BLaER1 treated with 17β-estradiol and CSF1 and Interleukin-3, amounts not matched to agents 10 nM and 100 nM (cell line): ENCODE measurements around the gene GABBR2.

Experiments used
- H3K27ac ChIP-seq, 11 experiments: shearing (Covaris generic); formaldehyde crosslinking; 2 replicates each; pipeline ENCODE4 v1.8.1; 2022
- H3K27me3 ChIP-seq, 11 experiments: shearing (Covaris generic); formaldehyde crosslinking; 2 replicates each; pipeline ENCODE4 v1.8.1; 2022
- H3K36me3 ChIP-seq, 11 experiments: shearing (Covaris generic); formaldehyde crosslinking; 2 replicates each; pipeline ENCODE4 v1.8.1; 2022
- H3K4me1 ChIP-seq, 10 experiments: shearing (Covaris generic); formaldehyde crosslinking; 2 replicates each; pipeline ENCODE4 v1.8.1; 2022
- H3K4me2 ChIP-seq, 11 experiments: shearing (Covaris generic); formaldehyde crosslinking; 2 replicates each; pipeline ENCODE4 v1.8.1; 2022
- H3K4me3 ChIP-seq, 10 experiments: shearing (Covaris generic); formaldehyde crosslinking; 2 replicates each; pipeline ENCODE4 v1.8.1; 2022
- H3K9ac ChIP-seq, 11 experiments: shearing (Covaris generic); formaldehyde crosslinking; 2 replicates each; pipeline ENCODE4 v1.8.1; 2022
- H3K9me3 ChIP-seq, 11 experiments: shearing (Covaris generic); formaldehyde crosslinking; replicated peaks in 1 of 11; 2 replicates each; pipeline ENCODE4 v1.8.1; 2022
- H4K20me1 ChIP-seq, 11 experiments: shearing (Covaris generic); formaldehyde crosslinking; 2 replicates each; pipeline ENCODE4 v1.8.1; 2022
- Cebpa-rat ChIP-seq, 11 experiments: shearing (Covaris generic); IDR thresholded peaks; 2 replicates each; pipeline ENCODE4 v1.8.1; 2022

GABBR2 gene

DNA sequence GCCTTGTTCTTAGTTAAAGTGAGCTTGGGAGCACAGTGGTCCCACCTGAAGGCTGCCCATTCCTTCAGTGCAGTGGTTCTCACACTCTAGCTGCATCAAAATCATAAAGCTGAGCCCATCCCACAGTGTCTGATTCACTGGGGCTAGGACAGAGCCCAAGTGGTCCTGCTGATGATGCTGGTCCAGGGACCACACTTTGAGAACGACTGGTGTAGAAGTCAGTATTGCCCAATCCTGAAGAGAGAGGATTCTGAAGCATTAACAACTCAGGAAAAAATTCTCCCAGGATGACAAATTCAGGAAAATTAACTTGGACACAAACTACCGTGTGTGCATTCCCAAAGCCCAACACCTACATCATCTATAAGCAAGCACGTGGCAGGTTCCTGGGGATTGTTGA is 176.2 kb downstream of the GABBR2 start:
- no peaks in the 10 kb centered on the region for H3K4me1 ChIP-seq
- no peak for TF ChIP-seq Cebpa-rat (IDR thresholded peaks at IDR 0.05)
- H3K4me3 ChIP-seq: no peak overlapping the region
- no peak overlapping the region for H3K27ac ChIP-seq
- H3K27me3 ChIP-seq: no peaks in the 10 kb centered on the region
- H3K9me3 ChIP-seq: no peaks in the 10 kb centered on the region; a peak in 2 of 22 replicates
- no peak overlapping the region for H3K9ac ChIP-seq
- H3K4me2 ChIP-seq: no peak overlapping the region
- no peaks in the 10 kb centered on the region for H4K20me1 ChIP-seq
- H3K36me3 ChIP-seq: no peaks in the 10 kb centered on the region

DNA sequence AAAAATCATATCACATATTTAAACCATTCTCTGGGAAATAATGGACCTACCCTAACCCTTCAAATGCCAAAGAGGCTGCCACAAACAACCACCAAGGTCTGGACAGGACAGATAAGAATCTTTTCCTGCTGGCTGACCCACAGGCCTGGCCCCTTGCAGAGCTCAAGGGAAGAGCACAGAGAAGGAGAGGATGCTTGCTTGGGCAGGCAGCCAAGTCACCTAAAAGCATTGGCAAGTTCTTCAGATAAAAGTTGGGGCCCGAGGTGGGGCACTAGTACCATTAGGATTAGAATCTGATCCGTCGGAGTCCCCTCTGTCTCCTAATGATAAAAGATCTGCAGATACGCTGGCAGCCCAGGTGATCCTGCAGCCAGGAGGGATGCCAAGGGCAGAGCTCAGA is 176.6 kb downstream of the GABBR2 start:
- Histone ChIP-seq H3K4me1 (no peaks in the 10 kb centered on the region), H3K27ac (no peak overlapping the region), H3K9me3 (no peaks in the 10 kb centered on the region; a peak in 2 of 22 replicates), H3K9ac (no peak overlapping the region), H3K4me3 (no peak overlapping the region), H3K4me2 (no peak overlapping the region), H4K20me1 (no peaks in the 10 kb centered on the region), H3K36me3 (no peaks in the 10 kb centered on the region), H3K27me3 (no peaks in the 10 kb centered on the region)
- no peak for TF ChIP-seq Cebpa-rat (IDR thresholded peaks at IDR 0.05)

GRCh38 chr9:98530806-98531386 is 177.8 kb downstream of the GABBR2 start:
- Histone ChIP-seq H3K36me3 (no peaks in the 10 kb centered on the region), H3K9ac (no peak overlapping the region), H3K27me3 (no peaks in the 10 kb centered on the region), H3K4me1 (no peaks in the 10 kb centered on the region), H3K4me2 (no peak overlapping the region), H4K20me1 (no peaks in the 10 kb centered on the region), H3K4me3 (no peak overlapping the region), H3K27ac (no peak overlapping the region), H3K9me3 (no peaks in the 10 kb centered on the region)
- TF ChIP-seq Cebpa-rat (IDR thresholded peaks at IDR 0.05): no peak

DNA sequence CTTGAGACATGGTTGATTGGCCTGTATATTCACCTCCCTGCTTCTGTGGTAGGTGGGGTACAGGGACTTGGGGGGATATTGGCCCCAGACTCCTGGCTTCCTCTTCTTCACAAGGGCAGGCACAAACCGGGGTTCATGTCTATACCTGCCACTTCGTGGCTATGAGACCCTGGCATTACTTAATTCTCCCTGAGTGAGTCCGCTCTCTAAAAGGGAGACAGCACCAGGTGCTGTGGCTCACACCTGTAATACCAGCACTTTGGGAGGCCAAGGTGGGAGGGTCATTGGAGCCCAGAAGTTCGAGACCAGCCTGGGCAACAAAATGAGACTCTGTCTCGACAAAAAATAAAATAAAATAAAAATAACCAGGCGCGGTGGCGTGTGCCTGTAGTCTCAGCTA is 178.5 kb downstream of the GABBR2 start:
- Histone ChIP-seq H3K4me3 (no peak overlapping the region), H3K9ac (no peak overlapping the region), H3K36me3 (no peaks in the 10 kb centered on the region), H4K20me1 (no peaks in the 10 kb centered on the region), H3K4me1 (no peaks in the 10 kb centered on the region), H3K27me3 (no peaks in the 10 kb centered on the region), H3K27ac (no peak overlapping the region), H3K4me2 (no peak overlapping the region), H3K9me3 (no peaks in the 10 kb centered on the region)
- no peak for TF ChIP-seq Cebpa-rat (IDR thresholded peaks at IDR 0.05)

DNA sequence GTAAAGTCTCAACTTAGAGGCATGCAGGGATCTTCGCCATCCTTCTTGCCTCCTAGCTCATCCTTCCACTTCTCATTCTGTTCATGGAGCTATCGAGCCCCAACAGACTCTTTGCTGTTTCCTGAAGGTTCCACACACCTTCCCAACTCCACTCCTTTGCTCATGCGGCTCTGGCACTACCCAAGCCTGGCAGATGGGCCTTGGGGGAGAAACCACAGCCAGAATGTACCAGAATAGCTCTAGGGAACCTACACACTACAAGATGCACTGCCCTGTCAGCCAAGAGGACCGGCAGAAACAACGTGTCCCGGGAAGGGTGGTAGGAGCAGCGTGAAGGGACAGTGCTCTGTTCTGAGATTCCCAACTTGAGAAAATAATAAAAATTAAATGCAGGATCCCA is 178.9 kb downstream of the GABBR2 start:
- TF ChIP-seq Cebpa-rat (IDR thresholded peaks at IDR 0.05): no peak
- H3K27ac ChIP-seq: no peak overlapping the region
- H3K27me3 ChIP-seq: no peaks in the 10 kb centered on the region
- no peak overlapping the region for H3K9ac ChIP-seq
- no peak overlapping the region for H3K4me3 ChIP-seq
- H4K20me1 ChIP-seq: no peaks in the 10 kb centered on the region
- H3K9me3 ChIP-seq: no peaks in the 10 kb centered on the region
- no peak overlapping the region for H3K4me2 ChIP-seq
- no peaks in the 10 kb centered on the region for H3K36me3 ChIP-seq
- no peaks in the 10 kb centered on the region for H3K4me1 ChIP-seq

- Histone ChIP-seq H3K27me3 (no peaks in the 10 kb centered on the region), H3K4me3 (no peak overlapping the region), H3K27ac (no peak overlapping the region), H3K9ac (no peak overlapping the region), H3K36me3 (no peaks in the 10 kb centered on the region), H3K4me2 (no peak overlapping the region), H3K4me1 (peaks cover 0 to 12% (median 3%) of the 10 kb centered on the region in 10 experiments; a peak in 8 of 20 replicates), H3K9me3 (no peaks in the 10 kb centered on the region), H4K20me1 (no peaks in the 10 kb centered on the region)
- no peak for TF ChIP-seq Cebpa-rat (IDR thresholded peaks at IDR 0.05)
Measured at GRCh38 chr9:98523231-98523901, 185.4 kb downstream of the GABBR2 start.

DNA sequence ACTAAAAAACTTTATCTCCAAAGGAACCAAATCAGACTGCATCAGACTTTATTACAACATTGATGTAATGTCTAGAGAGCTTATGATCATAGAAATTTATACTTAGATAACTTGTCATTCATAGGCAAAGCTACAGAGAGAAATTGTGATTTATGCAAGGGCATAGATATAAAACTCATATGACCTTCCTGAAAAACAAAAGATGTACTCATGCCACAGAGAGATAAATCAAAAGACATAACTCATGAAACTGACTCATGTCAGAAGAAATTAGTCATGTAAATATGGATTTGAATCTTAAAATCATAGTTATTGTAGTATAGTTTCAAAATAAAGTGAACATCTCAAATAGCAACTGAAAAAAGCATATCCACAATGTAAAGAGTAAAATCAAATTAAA is 186.2 kb downstream of the GABBR2 start:
- no peaks in the 10 kb centered on the region for H3K9me3 ChIP-seq
- no peak for TF ChIP-seq Cebpa-rat (IDR thresholded peaks at IDR 0.05)

GRCh38 chr9:98521141-98521540 is 187.6 kb downstream of the GABBR2 start:
- H3K27ac ChIP-seq: no peak overlapping the region
- H3K9me3 ChIP-seq: no peaks in the 10 kb centered on the region
- H3K36me3 ChIP-seq: no peaks in the 10 kb centered on the region
- no peaks in the 10 kb centered on the region for H3K27me3 ChIP-seq
- no peak overlapping the region for H3K4me2 ChIP-seq
- no peak overlapping the region for H3K4me3 ChIP-seq
- H3K9ac ChIP-seq: no peak overlapping the region
- no peaks in the 10 kb centered on the region for H4K20me1 ChIP-seq
- peaks cover 0 to 12% (median 3%) of the 10 kb centered on the region in 10 experiments; a peak in 8 of 20 replicates for H3K4me1 ChIP-seq
- no peak for TF ChIP-seq Cebpa-rat (IDR thresholded peaks at IDR 0.05)

More for the DNA sequence above, 186.2 kb downstream of the GABBR2 start:
- H3K27ac ChIP-seq: no peak overlapping the region
- no peaks in the 10 kb centered on the region for H4K20me1 ChIP-seq
- H3K4me3 ChIP-seq: no peak overlapping the region
- H3K27me3 ChIP-seq: no peaks in the 10 kb centered on the region
- no peak overlapping the region for H3K9ac ChIP-seq
- H3K4me2 ChIP-seq: no peak overlapping the region
- peaks cover 0 to 12% (median 3%) of the 10 kb centered on the region in 10 experiments; a peak in 8 of 20 replicates for H3K4me1 ChIP-seq
- H3K36me3 ChIP-seq: no peaks in the 10 kb centered on the region

DNA sequence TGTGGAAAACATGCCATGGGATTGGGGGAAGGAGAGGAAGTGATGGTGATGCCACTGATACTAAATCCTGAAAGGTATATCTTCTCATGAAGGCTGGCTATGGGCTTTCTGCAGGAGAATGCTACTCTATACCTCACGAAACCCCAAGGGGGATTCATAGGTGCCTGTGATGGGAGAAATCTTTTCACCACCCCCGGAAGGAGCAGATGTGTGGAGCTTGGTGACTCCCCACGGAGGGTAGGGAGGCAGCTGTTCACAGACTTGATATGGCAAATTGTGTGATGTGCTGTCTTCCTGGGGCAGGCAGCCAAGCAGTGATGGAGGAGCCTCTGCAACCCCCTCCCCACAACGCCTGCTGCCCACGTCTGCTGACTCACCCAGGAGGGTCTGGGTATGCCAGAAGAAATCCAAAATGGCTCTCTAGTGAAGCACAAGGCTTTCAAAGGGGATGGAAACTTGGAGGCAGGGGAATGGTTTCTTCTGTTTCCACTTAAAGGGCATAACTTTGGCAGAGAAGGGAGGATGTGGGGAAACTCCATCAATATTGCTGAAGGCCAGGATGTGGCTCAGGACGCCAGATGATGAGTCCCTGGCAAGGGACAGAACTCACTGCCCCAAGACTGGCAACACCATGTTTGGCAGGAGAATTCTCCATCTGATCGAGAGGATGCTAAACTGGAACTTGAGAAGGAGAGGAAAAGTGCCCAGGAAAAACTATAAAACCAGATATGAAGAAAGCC is 188.3 kb downstream of the GABBR2 start:
- H3K4me3 ChIP-seq: no peak overlapping the region
- no peak overlapping the region; a peak in 1 of 22 replicates for H3K27ac ChIP-seq
- no peaks in the 10 kb centered on the region for H3K27me3 ChIP-seq
- no peak overlapping the region for H3K9ac ChIP-seq
- peaks cover 0 to 12% (median 3%) of the 10 kb centered on the region in 10 experiments; a peak in 8 of 20 replicates for H3K4me1 ChIP-seq
- H3K4me2 ChIP-seq: peak overlapping the region in 5 of 11 experiments; percentile 4 to 47 (median 22); a peak in 4 of 22 replicates
- H3K36me3 ChIP-seq: no peaks in the 10 kb centered on the region
- no peaks in the 10 kb centered on the region for H3K9me3 ChIP-seq
- no peak for TF ChIP-seq Cebpa-rat (IDR thresholded peaks at IDR 0.05)
- no peaks in the 10 kb centered on the region for H4K20me1 ChIP-seq
